ENCODE results near the gene CAST.

CAST gene

GRCh38 chr5:96675882-96676281 is 13.7 kb downstream of the CAST start:
- DNase-seq: no peak

GRCh38 chr5:96677496-96677895 is 15.3 kb downstream of the CAST start:
- DNase-seq: no peak

- DNase-seq: no peak
Measured at GRCh38 chr5:96679293-96679692, 17.1 kb downstream of the CAST start.

GRCh38 chr5:96680759-96681470 is 18.7 kb downstream of the CAST start:
- DNase-seq: peak; percentile 27

- peak; percentile 5 for DNase-seq
Measured at GRCh38 chr5:96683392-96683791, 21.2 kb downstream of the CAST start.

GRCh38 chr5:96683810-96684209 is 21.6 kb downstream of the CAST start:
- DNase-seq: no peak

GRCh38 chr5:96687080-96687479 is 24.9 kb downstream of the CAST start:
- DNase-seq: no peak

- DNase-seq: peak; percentile 65
Measured at GRCh38 chr5:96687812-96688453, 25.8 kb downstream of the CAST start.

GRCh38 chr5:96690861-96691260 is 28.7 kb downstream of the CAST start:
- no peak for DNase-seq

GRCh38 chr5:96691503-96692303 is 29.5 kb downstream of the CAST start:
- DNase-seq: peak; percentile 60

- DNase-seq: peak; percentile 36
Measured at GRCh38 chr5:96692441-96692840, 30.3 kb downstream of the CAST start.

- DNase-seq: no peak
Measured at GRCh38 chr5:96699186-96699820, 37.1 kb downstream of the CAST start.

- DNase-seq: peak; percentile 95
Measured at GRCh38 chr5:96702503-96703383, 40.6 kb downstream of the CAST start.

- DNase-seq: no peak
Measured at GRCh38 chr5:96703384-96703920, 41.3 kb downstream of the CAST start.

- DNase-seq: no peak
Measured at GRCh38 chr5:96703995-96704394, 41.8 kb downstream of the CAST start.

- no peak for DNase-seq
Measured at GRCh38 chr5:96706433-96707111, 44.4 kb downstream of the CAST start.

- DNase-seq: no peak
Measured at GRCh38 chr5:96708600-96708999, 46.4 kb downstream of the CAST start.

GRCh38 chr5:96709152-96709821 is 47.1 kb downstream of the CAST start:
- DNase-seq: peak; percentile 66

GRCh38 chr5:96712100-96712746 is 50.0 kb downstream of the CAST start:
- DNase-seq: no peak

GRCh38 chr5:96714450-96714849 is 52.3 kb downstream of the CAST start:
- DNase-seq: peak; percentile 50
